GM19351 (cell line): ENCODE results near the gene KLK14.

Experiments
- ATAC-seq: cut with Tn5 transposase; IDR thresholded peaks from one replicate; pipeline ENCODE4 v1.9.1; 2021; ENCODE audit warnings: mild to moderate bottlenecking, moderate library complexity; ENCODE audit not compliant: unreplicated experiment

KLK14 gene

DNA sequence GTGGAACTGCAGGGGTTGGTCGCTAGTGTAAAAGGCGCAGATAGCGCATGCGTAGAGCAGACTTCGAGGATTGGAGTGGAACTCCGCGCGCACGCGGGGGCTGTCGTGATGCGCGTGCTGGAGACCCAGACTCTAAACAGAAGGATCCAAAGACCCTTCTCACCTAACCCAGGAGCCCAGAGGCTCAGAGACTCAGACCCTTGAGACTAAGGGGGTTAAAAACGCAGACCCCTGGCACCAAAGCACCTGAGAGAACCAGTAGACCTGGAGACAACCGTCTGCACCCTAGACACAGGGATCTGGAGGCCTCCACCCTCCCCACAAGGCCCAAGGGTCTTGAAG, 26.1 kb upstream of the KLK14 start:
- ATAC-seq, result peak; percentile 27

DNA sequence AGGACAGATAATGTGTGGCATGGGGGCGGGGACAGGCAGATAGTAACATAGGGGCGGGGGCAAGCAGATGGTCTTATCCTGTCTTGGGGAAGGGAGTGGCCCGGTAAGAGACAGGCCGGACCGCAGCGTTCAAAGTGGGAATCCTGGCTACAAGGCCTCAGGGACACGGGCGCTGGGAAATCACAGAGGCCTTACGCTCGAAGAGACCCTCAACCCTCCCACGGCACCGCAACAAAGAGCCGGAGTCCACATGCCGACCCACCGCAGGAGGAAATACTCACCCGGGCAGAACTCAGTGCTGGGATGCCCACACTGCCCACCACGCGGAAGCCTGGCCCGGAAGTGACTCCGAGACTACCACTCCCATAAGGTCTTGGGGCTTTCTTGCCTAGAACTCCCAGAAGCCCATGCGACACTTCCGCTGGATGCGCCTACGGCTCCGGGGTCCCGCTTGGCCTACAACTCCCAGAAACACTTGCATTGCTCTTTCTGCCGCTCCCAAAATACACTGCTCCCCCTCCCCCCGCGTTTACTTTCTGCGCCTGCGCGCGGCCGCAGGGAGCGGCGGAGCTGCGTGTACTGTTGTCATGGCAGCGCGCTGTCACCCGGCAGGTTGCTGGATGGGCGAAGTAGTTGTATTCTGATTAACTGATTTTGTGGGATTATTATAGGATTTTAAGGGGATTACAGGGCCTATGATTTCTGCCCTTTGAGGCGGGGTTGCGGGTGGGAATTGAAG, 25.5 kb upstream of the KLK14 start, which contains the start of gene CTU1:
CTU1 (minus strand) TSS at position 344 of the 739 bp plus-strand sequence. CDS start 3,840 bp downstream, outside the sequence.
- peak; percentile 94 for ATAC-seq

DNA sequence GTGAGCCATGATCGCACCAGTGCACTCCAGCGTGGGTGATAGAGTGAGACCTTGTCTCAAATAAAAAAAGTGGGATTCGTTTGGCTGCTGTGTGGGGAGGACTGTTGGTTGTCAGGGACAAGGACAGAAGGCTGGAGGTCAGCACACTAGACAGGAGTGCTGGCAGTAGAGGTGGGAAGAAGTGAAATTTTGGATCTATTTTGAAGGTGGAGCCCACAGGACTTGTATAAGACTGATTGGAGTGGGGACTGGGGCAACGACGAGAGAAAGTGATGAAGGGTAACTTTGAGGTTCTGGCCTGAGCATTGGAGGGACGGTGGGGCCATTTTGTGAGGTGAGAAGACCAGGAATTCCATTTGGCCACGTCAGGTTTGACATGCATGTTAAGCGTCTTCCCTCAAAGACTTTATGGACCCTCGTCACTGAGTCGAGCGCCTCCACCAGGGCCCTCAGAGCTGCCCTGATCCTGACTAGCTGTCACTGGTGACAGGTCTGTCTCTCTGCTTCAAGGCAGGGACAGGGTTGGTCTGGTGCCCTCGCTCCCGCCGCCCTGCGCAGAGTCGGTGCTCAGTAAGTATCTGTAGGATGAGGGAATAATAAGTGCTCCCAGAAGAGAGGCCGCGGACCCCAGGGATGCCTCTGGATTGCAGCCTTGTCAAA, 24.8 kb upstream of the KLK14 start:
- ATAC-seq, result no peak

DNA sequence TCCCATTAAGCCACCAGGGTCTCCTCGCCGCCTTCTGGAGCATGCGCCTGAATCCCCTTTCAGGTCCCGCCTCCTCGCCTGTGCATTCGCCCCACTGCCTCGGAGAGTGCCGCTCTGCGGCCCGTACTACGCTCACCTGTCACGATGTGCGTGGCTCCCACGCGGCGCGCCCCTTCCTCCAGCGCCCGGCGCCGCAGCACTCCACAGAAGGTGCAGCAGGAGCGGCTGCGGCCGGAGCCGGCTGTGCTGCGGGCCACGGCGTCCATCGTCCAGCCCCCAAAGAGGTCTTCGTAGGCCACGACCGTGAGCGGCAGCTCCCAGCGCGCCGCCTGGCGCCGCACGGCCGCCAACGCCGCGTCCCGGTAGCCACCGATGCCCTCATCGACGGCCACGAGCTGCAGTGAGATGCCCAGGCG, 21.2 kb upstream of the KLK14 start:
- no peak for ATAC-seq

DNA sequence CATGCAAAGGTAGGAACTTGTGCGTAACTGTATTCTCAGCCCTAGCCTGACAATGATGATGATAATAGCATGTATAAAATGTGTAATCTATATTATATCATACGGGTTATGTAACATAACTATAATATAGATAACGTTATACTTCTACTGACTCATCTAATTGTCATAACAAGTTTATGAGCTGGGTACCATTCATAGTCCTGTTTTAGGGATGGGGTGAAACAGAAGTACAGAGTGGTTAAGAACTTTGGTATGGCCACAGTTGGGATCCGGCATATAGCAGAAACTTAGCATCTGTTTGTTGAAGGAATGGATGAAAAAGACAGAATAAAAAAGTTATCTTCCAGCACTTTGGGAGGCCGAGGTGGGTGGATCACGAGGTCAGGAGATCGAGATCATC, 20.3 kb upstream of the KLK14 start:
- ATAC-seq, result no peak

DNA sequence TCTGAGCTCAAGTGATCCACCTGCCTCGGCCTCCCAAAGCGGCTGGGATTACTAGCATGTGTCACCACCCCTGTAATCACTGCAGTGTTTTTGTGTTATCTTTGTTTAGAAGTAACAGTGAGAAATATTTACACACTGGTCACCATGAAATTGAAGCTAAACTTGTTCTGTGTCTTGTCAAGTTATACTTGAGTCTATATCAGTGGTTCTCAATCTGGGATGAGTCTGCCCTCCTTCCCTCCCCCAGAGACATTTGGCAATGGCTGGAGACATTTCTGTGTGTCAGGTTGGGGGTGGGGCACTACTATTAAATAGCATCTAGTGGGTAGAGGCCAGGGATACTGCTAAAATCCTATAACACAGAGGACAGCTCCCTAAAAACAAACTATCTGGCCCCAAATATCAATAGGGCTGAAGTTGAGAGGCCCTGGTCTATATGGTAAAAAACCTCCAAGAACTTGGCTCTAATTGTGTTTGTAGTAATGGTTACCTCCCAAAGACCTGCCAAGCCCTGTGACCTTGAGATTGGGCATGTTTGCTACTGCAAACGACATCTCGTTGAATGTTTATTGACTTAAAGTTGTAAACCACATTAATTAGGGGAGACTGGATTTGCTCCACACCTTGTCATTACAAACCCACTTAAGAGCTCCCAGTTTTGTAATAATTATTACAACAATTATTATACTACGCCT, 18.6 kb upstream of the KLK14 start:
- ATAC-seq, result no peak

DNA sequence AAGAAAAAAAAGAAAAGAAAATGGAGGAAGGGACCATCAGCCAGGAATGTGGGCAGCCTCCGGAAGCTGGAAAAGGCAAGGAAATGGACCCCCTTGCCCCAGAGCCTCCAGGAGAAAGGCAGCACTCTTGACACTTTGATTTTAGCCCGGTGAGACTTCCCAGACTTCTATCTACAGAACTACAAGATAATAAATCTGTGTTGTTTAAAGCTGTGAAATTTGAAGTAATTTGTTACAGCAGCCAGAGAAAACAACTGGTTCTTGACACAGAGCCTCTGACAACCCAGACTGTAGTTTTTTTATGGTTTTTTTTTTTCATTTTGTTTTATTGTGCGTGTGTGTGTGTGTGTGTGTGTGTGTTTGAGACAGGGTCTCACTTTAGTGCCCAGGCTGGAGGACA, 17.9 kb upstream of the KLK14 start:
- no peak for ATAC-seq

DNA sequence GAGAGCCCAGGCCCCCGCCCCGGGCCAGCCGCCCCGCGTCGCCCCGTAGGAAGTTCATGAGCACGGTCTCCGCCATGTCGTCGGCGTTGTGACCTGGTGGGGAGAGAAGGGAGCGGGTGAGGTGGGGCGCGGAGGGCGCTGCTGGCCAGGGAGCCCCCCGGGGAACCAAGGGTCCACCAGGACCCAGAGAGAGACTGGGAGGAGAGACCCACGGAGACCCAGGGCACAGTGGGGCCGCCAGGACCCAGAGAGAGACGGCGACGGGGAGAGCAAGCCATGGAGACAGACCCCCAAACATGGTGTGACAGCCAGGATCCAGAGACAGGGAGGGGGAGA, 16.3 kb upstream of the KLK14 start:
- ATAC-seq, result no peak

DNA sequence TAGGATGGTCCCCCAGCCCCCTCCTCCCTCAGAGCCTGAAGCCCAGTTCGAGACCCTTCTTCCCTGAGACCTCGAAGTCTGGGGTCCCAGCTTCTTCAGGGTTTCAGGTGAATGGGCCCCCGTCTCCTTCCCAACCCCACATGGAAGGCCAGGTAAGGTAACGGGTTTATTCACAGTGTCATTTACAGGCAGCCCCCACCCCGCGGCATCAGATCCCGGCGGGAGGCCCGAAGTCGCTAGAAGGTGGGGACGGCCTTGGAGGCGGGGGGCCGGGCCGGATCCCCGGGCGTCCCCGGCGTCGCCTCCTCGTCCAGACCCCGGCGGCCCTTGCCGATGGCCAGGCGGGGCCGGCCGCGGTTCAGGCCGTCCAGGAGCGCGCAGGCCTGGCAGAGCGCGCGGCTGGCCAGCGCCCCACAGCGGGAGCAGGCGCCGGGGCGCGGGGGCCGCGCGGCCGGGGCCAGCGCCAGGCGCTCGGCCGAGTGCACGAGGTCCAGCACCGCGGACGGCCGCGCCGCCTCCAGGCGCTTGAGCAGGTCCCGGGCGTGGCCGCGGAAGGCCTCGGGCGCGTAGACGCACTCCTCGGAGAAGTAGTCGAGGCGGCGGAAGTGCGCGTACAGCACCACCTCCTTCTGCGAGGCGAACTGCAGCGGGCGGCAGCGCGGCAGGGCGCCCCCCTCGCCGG, 15.8 kb upstream of the KLK14 start:
- no peak for ATAC-seq

DNA sequence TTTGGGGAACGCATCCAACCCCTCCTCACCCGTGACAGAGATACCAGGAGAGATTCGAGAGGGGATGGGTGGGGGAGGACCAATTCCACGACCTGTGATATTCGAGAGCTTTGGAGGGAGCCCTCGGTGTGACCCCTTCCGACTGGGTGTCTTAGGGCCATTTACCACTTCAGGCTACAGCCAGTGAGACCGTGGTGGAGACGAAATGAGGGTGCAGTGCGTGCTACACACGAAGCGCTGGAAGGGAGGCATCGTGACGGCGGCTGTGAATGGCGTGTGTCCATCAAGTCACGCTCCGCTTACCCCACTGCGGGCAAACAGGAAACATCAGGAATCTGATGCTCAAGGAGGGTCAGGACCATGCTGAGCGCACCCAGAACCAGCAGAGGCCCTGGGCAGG, 15.1 kb upstream of the KLK14 start:
- no peak for ATAC-seq

DNA sequence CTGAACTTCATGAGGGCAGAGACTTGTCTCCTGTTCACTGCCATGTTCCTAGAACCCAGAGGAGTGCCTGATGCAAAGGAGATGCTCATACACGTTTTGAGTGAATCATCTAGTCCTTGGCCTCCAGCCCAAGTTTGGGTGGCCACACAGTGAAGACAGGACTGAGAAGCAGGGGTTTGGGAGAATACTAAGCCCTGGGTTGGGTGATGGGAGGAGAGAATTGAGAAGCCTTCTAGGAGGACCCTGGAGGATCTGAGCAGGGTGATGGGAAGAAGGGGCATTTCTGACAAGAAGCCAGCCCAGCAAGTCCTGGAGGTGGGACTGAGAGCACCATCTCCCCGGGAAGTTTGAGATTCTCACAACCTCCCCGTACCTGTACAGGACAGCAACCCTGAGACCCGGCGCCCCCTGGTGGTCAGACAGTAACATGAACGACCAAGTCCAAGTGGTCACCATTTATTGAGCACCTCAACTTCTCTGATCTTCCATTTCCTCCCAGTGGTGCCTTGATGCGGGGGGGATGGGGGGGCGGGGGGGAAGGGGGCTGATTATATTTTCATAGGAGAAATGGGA, 14.6 kb upstream of the KLK14 start:
- no peak for ATAC-seq

DNA sequence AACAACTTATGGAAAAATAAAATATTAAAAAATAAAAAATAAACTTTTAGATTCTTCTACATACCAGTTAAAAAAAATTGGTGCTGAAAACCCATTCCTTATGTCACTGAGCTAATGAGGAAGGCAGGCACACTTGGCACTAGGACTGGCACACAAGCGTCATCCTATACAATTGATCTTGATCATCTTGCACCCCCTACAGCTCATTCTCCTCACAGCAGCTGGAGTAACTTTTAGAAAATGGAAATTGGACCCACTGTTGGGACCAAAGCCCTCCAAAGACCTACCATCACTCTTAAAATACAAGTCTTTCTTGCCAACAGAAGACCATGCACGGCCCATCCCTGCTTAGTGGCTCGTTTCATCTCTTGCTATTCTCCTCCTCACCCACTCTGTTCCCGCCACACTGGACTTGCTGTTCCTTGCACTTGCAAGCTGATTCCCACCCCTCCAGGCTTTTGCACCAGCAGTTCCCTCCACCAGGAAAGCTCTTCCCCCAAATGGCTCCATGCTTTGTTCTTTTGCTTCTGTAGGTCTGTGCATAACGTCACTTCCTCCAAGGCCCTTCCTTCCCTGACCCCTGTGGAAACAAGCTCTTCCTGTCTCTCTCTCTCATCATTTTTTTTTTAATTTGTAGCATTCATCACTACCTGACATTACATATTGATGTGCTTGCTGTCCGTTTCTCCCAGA, 13.9 kb upstream of the KLK14 start:
- ATAC-seq, result no peak

DNA sequence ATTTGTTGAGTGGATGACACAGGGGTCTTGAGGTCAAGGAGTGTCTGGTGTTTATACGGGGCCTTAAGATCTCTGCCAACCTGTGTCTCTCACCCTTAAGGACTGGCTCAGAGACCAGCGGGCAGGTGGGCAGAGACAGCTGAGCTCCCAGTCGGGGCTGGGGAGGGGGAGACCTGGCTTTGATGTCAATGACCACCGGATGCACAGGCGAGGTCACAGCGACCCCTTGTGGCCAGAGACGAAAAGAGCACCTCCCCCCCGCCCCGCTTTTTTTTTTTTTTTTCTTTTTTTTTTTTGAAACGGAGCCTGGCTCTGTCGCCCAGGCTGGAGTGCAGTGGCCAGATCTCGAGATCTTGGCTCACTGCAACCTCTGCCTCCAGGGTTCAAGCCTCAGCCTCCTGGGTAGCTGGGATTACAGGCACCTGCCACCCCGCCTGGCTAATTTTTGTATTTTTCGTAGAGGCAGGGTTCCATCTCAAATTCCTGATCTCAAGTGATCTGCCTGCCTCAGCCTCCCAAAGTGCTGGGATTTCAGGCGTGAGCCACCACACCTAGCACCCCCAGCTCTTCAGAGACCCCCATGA, 12.1 kb upstream of the KLK14 start:
- no peak for ATAC-seq

DNA sequence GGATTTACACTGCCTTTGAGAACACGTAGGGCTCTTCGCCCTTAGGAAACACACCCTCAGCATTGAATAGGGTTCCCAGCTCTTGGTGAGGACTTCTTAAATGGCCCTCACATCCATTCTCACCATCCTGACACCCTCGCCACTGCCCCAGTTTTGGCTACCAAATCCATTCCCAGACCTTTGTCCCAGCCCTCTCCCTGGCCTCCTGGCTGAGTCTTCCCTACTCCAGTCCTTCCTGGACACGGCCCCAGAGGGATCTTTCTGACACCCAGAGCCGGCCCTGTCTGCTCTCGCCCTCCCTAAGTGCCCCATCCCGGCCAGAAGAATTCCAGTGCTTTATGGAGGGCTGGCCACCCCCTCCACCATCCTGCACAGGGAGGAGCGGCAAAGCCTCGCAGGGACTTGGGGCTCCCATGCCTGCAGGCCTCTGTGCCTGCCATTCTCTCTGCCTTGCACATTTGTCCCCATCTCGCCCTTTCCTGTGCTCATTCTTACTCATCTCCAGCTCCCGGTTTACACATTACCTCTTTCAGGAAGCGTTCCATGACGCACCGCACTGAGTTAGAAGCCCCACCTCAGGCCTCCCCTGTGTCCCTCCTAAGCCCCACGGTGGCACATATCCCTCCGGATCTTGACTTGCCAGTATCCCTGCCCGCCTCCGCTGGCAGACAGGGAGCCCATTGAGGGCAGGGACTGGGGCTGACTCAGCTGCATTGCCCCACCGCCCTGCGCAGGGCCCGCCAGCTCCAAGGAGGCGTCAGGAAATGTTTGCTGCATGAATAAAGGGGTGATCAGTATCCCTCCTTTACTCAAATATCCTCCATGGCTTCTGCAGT, 11.0 kb upstream of the KLK14 start:
- ATAC-seq, result no peak

DNA sequence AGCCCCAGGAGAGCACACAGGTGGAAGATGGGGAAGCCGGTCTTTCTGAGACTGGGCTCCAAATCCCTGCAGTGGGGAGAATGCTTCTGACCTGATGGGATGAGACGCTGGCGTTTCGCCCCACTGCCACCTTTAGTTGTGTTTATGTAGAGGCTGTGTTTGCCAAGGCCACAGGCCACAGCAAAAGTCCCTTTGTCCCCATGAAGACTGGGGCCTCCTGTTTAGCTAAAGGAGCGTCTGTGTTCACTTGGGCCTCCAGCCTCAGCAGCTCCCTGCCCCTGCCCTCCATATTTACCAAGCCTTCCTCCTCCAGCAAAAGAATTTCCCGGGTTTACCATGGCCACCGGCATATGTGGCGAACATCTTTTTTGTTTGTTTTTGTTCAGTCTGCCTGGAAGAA, 10.4 kb upstream of the KLK14 start:
- no peak for ATAC-seq

DNA sequence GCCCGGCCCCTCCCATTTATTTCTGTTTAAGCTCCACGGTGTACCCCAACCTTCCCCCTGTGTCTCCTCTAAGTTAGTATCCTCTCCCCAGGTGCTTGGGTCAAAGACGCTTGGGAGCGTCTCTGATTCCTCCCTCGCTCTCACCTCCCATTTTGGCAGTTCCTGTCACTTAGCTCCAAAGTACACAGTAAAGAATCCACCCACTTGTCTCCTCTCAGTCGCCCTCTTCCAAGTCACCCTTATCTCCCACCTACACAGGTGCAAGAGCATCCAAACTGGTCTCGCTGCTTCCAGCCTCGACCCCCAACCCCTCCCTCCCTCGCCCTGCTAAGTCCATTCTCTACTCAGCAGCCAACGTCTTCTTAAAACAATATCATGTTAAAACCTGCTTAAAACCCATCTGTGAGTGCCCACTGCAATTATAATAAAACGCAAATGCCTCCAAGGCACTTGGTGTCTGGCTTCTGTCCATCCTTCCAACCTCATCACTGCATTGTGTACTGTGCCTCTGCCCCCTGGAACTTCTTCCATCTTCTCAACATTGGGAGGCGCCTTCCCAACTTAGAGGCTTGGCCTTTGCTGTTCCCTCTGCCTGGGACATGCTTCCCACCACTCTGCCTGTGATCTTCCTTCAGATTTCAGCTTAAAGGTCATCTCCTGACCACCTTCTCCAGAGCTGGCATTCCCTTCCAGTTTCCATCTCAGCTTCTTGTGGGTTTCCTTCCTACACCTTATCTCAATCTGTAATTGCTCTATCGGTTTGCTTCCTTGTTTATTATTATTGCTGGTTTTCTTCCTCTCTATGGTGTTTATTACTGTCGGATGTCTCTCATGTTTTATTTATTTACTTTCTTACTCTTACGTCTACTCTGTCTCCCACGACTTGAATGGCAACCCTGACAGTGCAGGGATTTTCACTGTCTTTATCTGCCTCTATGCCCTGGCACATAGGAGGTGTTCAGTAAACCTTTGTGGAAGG, 9.5 kb upstream of the KLK14 start:
- ATAC-seq, result no peak

DNA sequence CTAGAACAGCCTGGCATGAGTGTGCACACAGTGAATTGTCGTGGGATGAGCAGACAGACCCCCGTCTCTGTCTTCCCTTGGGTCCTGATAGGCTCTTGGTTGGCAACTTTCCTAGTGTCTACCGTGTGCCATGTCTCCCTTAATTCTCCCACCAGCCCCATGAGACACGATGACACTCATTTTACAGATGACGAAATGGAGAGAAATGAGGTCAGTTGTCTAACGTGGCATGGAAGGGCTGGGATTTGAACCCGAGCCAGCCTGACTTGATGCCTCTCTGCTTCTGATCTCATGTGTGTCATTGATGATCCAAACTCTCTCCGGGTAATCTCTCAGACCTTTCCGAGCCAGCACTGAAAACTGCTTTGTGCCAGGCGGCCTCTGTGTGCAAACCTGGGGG, 8.4 kb upstream of the KLK14 start:
- ATAC-seq, result no peak

DNA sequence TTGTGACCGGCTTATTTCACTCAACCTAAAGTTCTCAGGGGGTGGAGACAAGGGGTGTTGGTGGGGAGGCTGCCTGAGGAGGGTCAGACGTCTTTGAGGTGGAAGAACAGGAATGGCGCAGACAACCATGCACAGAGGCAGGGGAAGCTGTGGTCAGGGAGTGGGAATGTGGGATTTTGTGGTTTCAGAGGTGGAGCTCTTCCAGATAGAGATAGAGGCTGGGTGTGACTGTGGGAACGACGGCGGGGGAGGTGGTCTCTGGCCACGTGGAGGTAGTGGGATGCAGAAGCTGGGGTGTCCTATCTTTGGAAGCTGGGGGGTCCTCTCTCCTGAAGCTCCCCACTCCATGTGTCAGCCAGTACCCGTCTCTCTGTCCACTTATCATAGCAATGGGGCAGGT, 7.8 kb upstream of the KLK14 start:
- no peak for ATAC-seq
